ENCODE results near the gene NEIL3. TPM values are rescaled to one million over a fixed set of nuclear protein-coding genes. Genes with fewer than 3 reads are reported as not detected.

Gene NEIL3
- total and polyA plus RNA-seq, 9 of the 15 experiments (the other 6 are each of a cell fraction or from before 2014, with no cell fraction given) = 2.7 to 23.3 (median 12.9) TPM

- H3K36me3 ChIP-seq (ENCODE audit: control insufficient read depth, insufficient read depth, low read length) = no peaks in the 10 kb centered on the region
- H3K27ac ChIP-seq (ENCODE audit: extremely low read depth, low read depth, low read length) = no peak overlapping the region
- no TSS peak for BruUV-seq (replicated peaks)
- no peak overlapping the region for H3K4me3 ChIP-seq
- intact Hi-C loops (cut with micrococcal nuclease) = no loop called here
- ChIA-PET POLR2A (interaction anchor here (1.0 kb wide), 1 partner anchor 18 kb away, joined by 3 read pairs; no protein-coding TSS in a partner anchor), CTCF (ENCODE audit: low intra/inter-chr PET ratio) (no interaction called here)
- peaks cover 0 to 3% of the 10 kb centered on the region in 2 experiments; a peak in 1 of 5 replicates for H3K4me1 ChIP-seq (replicated peaks in 1 of 2; ENCODE audit: control insufficient read depth in 2 of 2, insufficient read depth in 2 of 2, low read length in 2 of 2)
- DNase-seq (ENCODE audit: extremely low read depth in 1 of 4, low spot score in 3 of 4) = no peak
- H3K9ac ChIP-seq (ENCODE audit: insufficient read depth in 1 of 2, low read depth in 2 of 2, low read length in 2 of 2) = no peak overlapping the region
- H3K9me1 ChIP-seq (ENCODE audit: control insufficient read depth, insufficient read depth, low read length) = no peaks in the 10 kb centered on the region
- in situ Hi-C loops (cut with MboI) = no loop called here
- no peaks in the 10 kb centered on the region for H4K20me1 ChIP-seq (replicated peaks; ENCODE audit: control insufficient read depth, insufficient read depth, low read length)
- H3K4me2 ChIP-seq (ENCODE audit: insufficient read depth, low read length) = no peak overlapping the region
- WGBS (ENCODE audit: insufficient coverage, low coverage, missing lambda C conversion rate) = 0% methylated on average over 4 of the region's 4 CpGs
- no peaks in the 10 kb centered on the region for H3K79me2 ChIP-seq (ENCODE audit: control insufficient read depth, insufficient read depth, low read length)
- H3K27me3 ChIP-seq (ENCODE audit: control insufficient read depth in 2 of 2, insufficient read depth in 2 of 2, low read length in 2 of 2) = peaks cover 11 to 25% of the 10 kb centered on the region in 2 experiments; a peak in 4 of 5 replicates
- H3K9me3 ChIP-seq (replicated peaks; ENCODE audit: control insufficient read depth, insufficient read depth, low read depth, low read length) = no peaks in the 10 kb centered on the region
- ATAC-seq = no peak
- no peak overlapping the region for H2AFZ ChIP-seq (ENCODE audit: low read depth, low read length)
- FAIRE-seq = no peak
- TF ChIP-seq ZNF217 (CRISPR knock-in tag; IDR thresholded peaks at IDR 0.05) = no peak
- TF ChIP-seq MAZ (CRISPR knock-in tag; conservative IDR thresholded peaks at IDR 0.05 in 1 of 2, IDR thresholded peaks at IDR 0.05 in 1 of 2) = no peak
- TF ChIP-seq COPS2 (conservative IDR thresholded peaks at IDR 0.05) = no peak
- TF ChIP-seq VEZF1 (CRISPR knock-in tag; IDR thresholded peaks at IDR 0.05) = no peak
- no peak for TF ChIP-seq POLR2B (IDR thresholded peaks at IDR 0.05; ENCODE audit: low read depth, partially characterized antibody)
- TF ChIP-seq EP400 (IDR thresholded peaks at IDR 0.05) = no peak
- TF ChIP-seq, protein P1, sequence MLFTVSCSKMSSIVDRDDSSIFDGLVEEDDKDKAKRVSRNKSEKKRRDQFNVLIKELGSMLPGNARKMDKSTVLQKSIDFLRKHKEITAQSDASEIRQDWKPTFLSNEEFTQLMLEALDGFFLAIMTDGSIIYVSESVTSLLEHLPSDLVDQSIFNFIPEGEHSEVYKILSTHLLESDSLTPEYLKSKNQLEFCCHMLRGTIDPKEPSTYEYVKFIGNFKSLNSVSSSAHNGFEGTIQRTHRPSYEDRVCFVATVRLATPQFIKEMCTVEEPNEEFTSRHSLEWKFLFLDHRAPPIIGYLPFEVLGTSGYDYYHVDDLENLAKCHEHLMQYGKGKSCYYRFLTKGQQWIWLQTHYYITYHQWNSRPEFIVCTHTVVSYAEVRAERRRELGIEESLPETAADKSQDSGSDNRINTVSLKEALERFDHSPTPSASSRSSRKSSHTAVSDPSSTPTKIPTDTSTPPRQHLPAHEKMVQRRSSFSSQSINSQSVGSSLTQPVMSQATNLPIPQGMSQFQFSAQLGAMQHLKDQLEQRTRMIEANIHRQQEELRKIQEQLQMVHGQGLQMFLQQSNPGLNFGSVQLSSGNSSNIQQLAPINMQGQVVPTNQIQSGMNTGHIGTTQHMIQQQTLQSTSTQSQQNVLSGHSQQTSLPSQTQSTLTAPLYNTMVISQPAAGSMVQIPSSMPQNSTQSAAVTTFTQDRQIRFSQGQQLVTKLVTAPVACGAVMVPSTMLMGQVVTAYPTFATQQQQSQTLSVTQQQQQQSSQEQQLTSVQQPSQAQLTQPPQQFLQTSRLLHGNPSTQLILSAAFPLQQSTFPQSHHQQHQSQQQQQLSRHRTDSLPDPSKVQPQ (CRISPR knock-in tag; IDR thresholded peaks at IDR 0.05; ENCODE audit: borderline replicate concordance) = no peak
- no peak for TF ChIP-seq ZSCAN29 (IDR thresholded peaks at IDR 0.05)
- TF ChIP-seq, protein P2, sequence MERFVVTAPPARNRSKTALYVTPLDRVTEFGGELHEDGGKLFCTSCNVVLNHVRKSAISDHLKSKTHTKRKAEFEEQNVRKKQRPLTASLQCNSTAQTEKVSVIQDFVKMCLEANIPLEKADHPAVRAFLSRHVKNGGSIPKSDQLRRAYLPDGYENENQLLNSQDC (CRISPR knock-in tag; IDR thresholded peaks at IDR 0.05) = no peak
- TF ChIP-seq ZBTB43 (CRISPR knock-in tag; IDR thresholded peaks at IDR 0.05) = no peak
- no peak for TF ChIP-seq RBFOX2 (IDR thresholded peaks at IDR 0.05; ENCODE audit: low read depth, low read length)
- TF ChIP-seq ZNF695 (CRISPR knock-in tag; IDR thresholded peaks at IDR 0.05) = no peak
- TF ChIP-seq ZNF184 (CRISPR knock-in tag; IDR thresholded peaks at IDR 0.05) = no peak
- TF ChIP-seq ELF4 (CRISPR knock-in tag; IDR thresholded peaks at IDR 0.05) = no peak
- no peak for TF ChIP-seq YY1 (IDR thresholded peaks at IDR 0.05; ENCODE audit: borderline replicate concordance in 1 of 3, control insufficient read depth in 1 of 3, extremely low read depth in 1 of 3, insufficient read depth in 3 of 3, insufficient read length in 1 of 3, insufficient replicate concordance in 2 of 3, low read depth in 1 of 3, low read length in 2 of 3)
- no peak for TF ChIP-seq MEIS2 (IDR thresholded peaks at IDR 0.05; ENCODE audit: partially characterized antibody)
- TF ChIP-seq RNF2 (IDR thresholded peaks at IDR 0.05) = no peak
- TF ChIP-seq FOXJ2 (tag; IDR thresholded peaks at IDR 0.05) = no peak
- no peak for TF ChIP-seq RFX7 (CRISPR knock-in tag; IDR thresholded peaks at IDR 0.05)
These were observed 95.3 kb downstream of the NEIL3 start for GRCh38 chr4:177404986-177405385.
